Tibial nerve (tissue), 4 donors: ENCODE data around the gene PTGIR. TPM values are rescaled to one million over a fixed set of nuclear protein-coding genes. Genes with fewer than 3 reads are reported as not detected.
A peak's percentile ranks its signal among the peaks of the same experiment; 100 is the strongest.

Source experiments
- DNase-seq, 2 donors: peaks; one replicate each; pipeline ENCODE4 v3.0.0-alpha.2; 2019; ENCODE audit warnings: low spot score in 2 of 2
- H3K27ac ChIP-seq, 4 donors: fragments of 200-600 bp; sonication (generic) in 3 of 4; one replicate each; pipeline ENCODE4 v1.5.1; 2017 to 2019; ENCODE audit warnings: mild to moderate bottlenecking in 1 of 4
- H3K27me3 ChIP-seq, 2 donors: fragments of 200-600 bp; sonication (generic) in 1 of 2; one replicate each; pipeline versions ENCODE4 v1.5.1 to v1.6.0; 2017 to 2019
- H3K36me3 ChIP-seq, 3 donors: fragments of 200-600 bp; sonication (generic); one replicate each; pipeline ENCODE4 v1.5.1; 2018 to 2019
- H3K4me1 ChIP-seq, 4 donors: fragments of 200-600 bp; sonication (generic) in 3 of 4; one replicate each; pipeline ENCODE4 v1.5.1; 2017 to 2019
- H3K4me3 ChIP-seq, 4 donors: fragments of 200-600 bp; sonication (generic) in 3 of 4; one replicate each; pipeline ENCODE4 v1.5.1; 2017 to 2019; ENCODE audit warnings: mild to moderate bottlenecking in 1 of 4, moderate library complexity in 1 of 4
- H3K9me3 ChIP-seq, 4 donors: fragments of 200-600 bp; sonication (generic) in 3 of 4; one replicate each; pipeline ENCODE4 v1.5.1; 2017 to 2019
- EP300 ChIP-seq, 2 donors: sonication (generic); formaldehyde crosslinking; IDR thresholded peaks; one replicate each; pipeline ENCODE4 v1.6.1; 2017; ENCODE audit warnings: antibody characterized with exemption in 2 of 2, mild to moderate bottlenecking in 1 of 2
- POLR2A ChIP-seq, 2 donors: fragments of 450-650 bp; IDR thresholded peaks; one replicate each; pipeline ENCODE4 v1.6.1; 2017; ENCODE audit warnings: antibody characterized with exemption in 2 of 2, mild to moderate bottlenecking in 2 of 2, moderate library complexity in 2 of 2
- WGBS, 2 donors: methylation state at CpG; one replicate each; pipeline ENCODE4 v1.1.5; 2018; 5-methylcytosine and 5-hydroxymethylcytosine counted together
- total RNA-seq, 4 donors: library from RNA; depleted of rRNA; stranded (reverse); fragments of >200 nt; gene quantifications; one replicate each; pipeline ENCODE4 v1.1.0, GENCODE V29; 2016
- TF ChIP-seq, protein P1 (sequence below), 5 experiments: fragments of 200-600 bp in 3 of 5; fragments of 450-650 bp in 2 of 5; sonication (generic) in 3 of 5; IDR thresholded peaks; one replicate each; pipeline ENCODE4 v1.5.1; 2016 to 2019; ENCODE audit warnings: antibody characterized with exemption in 5 of 5, mild to moderate bottlenecking in 3 of 5, moderate library complexity in 2 of 5

PTGIR gene
- total RNA-seq, 4 donors from 2014 or later, result 3.1 to 43.2 (median 12.7) TPM

DNA sequence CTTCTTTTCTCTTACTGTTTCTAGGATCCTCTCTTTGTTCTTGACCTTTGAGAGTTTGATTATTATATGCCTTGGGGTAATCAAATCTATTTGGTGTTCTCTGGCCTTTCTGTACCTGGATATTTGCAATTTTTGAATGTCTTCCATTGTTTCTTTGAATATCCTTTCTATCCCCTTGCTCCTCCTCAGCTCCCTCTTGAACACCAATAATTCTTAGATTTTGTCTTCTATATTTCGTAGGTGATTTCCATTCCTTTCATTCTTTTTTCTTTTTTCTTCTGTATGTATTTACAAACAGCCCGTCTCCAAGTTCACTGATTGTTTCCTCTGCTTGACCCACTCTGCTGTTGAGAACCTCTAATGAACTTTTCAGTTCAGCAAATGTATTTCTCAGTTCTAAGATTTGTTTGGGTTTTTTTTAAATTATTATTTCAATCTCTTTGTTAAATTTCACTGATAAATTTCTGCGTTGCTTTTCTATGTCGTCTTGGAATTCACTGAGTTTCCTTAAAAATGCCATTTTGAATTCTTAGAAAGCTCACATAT is 26.4 kb downstream of the PTGIR start:
- Histone ChIP-seq H3K4me3 (no peak overlapping the region), H3K27ac (no peak overlapping the region), H3K36me3 (no peaks in the 10 kb centered on the region), H3K9me3 (peaks cover 0 to 19% (median 0%) of the 10 kb centered on the region in 4 donors), H3K4me1 (peaks cover 0 to 24% (median 12%) of the 10 kb centered on the region in 4 donors), H3K27me3 (no peaks in the 10 kb centered on the region)
- 91 to 94% methylated on average over 4 of the region's 4 CpGs for WGBS, 2 donors
- TF ChIP-seq EP300 (IDR thresholded peaks at IDR 0.05) (no peak), POLR2A (IDR thresholded peaks at IDR 0.05) (no peak)
- TF ChIP-seq, protein P1, sequence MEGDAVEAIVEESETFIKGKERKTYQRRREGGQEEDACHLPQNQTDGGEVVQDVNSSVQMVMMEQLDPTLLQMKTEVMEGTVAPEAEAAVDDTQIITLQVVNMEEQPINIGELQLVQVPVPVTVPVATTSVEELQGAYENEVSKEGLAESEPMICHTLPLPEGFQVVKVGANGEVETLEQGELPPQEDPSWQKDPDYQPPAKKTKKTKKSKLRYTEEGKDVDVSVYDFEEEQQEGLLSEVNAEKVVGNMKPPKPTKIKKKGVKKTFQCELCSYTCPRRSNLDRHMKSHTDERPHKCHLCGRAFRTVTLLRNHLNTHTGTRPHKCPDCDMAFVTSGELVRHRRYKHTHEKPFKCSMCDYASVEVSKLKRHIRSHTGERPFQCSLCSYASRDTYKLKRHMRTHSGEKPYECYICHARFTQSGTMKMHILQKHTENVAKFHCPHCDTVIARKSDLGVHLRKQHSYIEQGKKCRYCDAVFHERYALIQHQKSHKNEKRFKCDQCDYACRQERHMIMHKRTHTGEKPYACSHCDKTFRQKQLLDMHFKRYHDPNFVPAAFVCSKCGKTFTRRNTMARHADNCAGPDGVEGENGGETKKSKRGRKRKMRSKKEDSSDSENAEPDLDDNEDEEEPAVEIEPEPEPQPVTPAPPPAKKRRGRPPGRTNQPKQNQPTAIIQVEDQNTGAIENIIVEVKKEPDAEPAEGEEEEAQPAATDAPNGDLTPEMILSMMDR (IDR thresholded peaks at IDR 0.05), result no peak
- no peak for DNase-seq

DNA sequence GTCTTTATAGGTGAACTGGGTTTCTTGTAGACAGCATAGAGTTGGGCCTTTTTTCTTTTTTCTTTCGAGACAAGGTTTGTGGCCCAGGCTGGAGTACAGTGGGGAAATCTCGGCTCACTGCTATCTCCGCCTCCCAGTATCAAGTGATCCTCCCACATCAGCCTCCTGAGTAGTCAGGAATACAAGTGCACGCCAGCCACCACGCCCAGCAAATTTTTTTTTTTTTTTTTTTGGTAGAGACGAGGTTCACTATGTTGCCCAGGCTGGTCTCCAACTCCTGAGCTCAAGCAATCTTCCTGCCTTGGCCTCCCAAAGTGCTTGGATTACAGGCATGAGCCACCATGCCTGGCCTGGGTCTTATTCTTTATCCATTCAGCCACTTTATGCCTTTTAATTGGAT is 28.9 kb downstream of the PTGIR start:
- WGBS, 2 donors, result 77 to 83% methylated on average over 6 of the region's 6 CpGs
- Histone ChIP-seq H3K36me3 (no peaks in the 10 kb centered on the region), H3K27me3 (no peaks in the 10 kb centered on the region), H3K27ac (no peak overlapping the region), H3K4me3 (no peak overlapping the region), H3K9me3 (peaks cover 0 to 19% (median 0%) of the 10 kb centered on the region in 4 donors), H3K4me1 (peaks cover 0 to 16% (median 0%) of the 10 kb centered on the region in 4 donors)
- TF ChIP-seq POLR2A (IDR thresholded peaks at IDR 0.05), result no peak
- TF ChIP-seq EP300 (IDR thresholded peaks at IDR 0.05), result no peak
- TF ChIP-seq, protein P1 (IDR thresholded peaks at IDR 0.05), result no peak
- DNase-seq, result no peak

DNA sequence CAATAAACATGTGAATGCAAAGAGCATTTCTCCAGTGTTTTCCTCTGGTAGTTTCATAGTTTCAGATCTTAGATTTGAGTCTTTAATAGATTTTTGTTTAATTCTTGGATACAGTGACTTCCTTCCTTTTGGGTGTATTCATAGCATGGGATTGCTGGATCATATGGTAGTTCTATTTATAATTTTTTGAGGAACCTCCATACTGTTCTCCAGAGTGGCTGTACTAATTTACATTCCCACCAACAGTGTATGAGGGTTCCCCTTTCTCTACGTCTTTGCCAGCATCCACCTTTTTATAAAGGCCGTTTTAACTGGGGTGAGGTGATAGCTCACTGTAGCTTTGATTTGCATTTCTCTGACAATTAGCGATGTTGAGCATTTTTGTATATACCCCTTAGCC is 33.0 kb downstream of the PTGIR start:
- WGBS, 2 donors, result 86% methylated on average over 3 of the region's 3 CpGs
- TF ChIP-seq EP300 (IDR thresholded peaks at IDR 0.05) (peak in 1 of 2 donors; percentile 26), POLR2A (IDR thresholded peaks at IDR 0.05) (no peak)
- H3K4me1 ChIP-seq, result peaks cover 0 to 7% (median 0%) of the 10 kb centered on the region in 4 donors
- H3K27me3 ChIP-seq, result no peaks in the 10 kb centered on the region
- no peaks in the 10 kb centered on the region for H3K36me3 ChIP-seq
- H3K27ac ChIP-seq, result no peak overlapping the region
- no peak overlapping the region for H3K4me3 ChIP-seq
- DNase-seq, result no peak
- no peaks in the 10 kb centered on the region for H3K9me3 ChIP-seq

- H3K27ac ChIP-seq, result no peak overlapping the region
- TF ChIP-seq EP300 (IDR thresholded peaks at IDR 0.05) (no peak), POLR2A (IDR thresholded peaks at IDR 0.05) (no peak)
- TF ChIP-seq, protein P1 (IDR thresholded peaks at IDR 0.05), result no peak
- H3K4me1 ChIP-seq, result peaks cover 0 to 7% (median 0%) of the 10 kb centered on the region in 4 donors
- DNase-seq, result no peak
- no peaks in the 10 kb centered on the region for H3K9me3 ChIP-seq
- 88 to 93% methylated on average over 4 of the region's 4 CpGs for WGBS, 2 donors
- H3K36me3 ChIP-seq, result no peaks in the 10 kb centered on the region
- H3K4me3 ChIP-seq, result no peak overlapping the region
- no peaks in the 10 kb centered on the region for H3K27me3 ChIP-seq
These were observed 33.6 kb downstream of the PTGIR start for GRCh38 chr19:46591254-46591653.

DNA sequence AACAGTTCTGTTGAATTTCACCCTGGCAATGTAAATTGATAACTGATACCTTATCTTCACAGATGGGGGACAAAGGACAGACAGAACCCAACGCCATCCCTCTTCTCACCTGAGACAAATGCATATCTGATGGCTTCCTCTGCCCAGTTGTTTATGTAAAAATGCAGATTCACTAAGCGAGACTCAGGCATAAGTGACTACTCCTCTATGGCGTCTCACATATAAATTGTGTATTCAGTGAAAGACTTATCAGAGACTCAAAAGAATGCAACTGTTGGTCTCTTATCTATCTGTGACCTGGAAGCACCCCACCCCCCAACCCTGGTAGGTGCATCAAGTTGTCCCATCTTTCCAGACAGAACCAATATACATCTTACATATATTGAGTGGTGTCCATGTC is 37.0 kb downstream of the PTGIR start:
- no peaks in the 10 kb centered on the region for H3K27me3 ChIP-seq
- DNase-seq, result no peak
- H3K9me3 ChIP-seq, result no peaks in the 10 kb centered on the region
- no peak overlapping the region for H3K27ac ChIP-seq
- no peak for TF ChIP-seq EP300 (IDR thresholded peaks at IDR 0.05)
- no peak for TF ChIP-seq POLR2A (IDR thresholded peaks at IDR 0.05)
- TF ChIP-seq, protein P1 (IDR thresholded peaks at IDR 0.05), result no peak
- H3K4me1 ChIP-seq, result peaks cover 0 to 3% (median 0%) of the 10 kb centered on the region in 4 donors
- no peaks in the 10 kb centered on the region for H3K36me3 ChIP-seq
- H3K4me3 ChIP-seq, result no peak overlapping the region
- 78 to 89% methylated on average over 3 of the region's 3 CpGs for WGBS, 2 donors
